Measurements from ENCODE around the gene ADH1B. TPM values are rescaled to one million over a fixed set of nuclear protein-coding genes. Genes with fewer than 3 reads are reported as not detected.

The ADH1B gene
- total and polyA plus RNA-seq, 9 of the 15 experiments (the other 6 are each of a cell fraction or from before 2014, with no cell fraction given), result 0.71 TPM; not detected in 8

- H4K20me1 ChIP-seq (replicated peaks; ENCODE audit: control insufficient read depth, insufficient read depth, low read length), result no peaks in the 10 kb centered on the region
- no peak for ATAC-seq
- intact Hi-C loops (cut with micrococcal nuclease) (no loop called here), in situ Hi-C loops (cut with MboI) (no loop called here)
- ChIA-PET POLR2A (interaction anchor here (0.7 kb wide), 1 partner anchor 12 kb away, joined by 3 read pairs; no protein-coding TSS in a partner anchor), CTCF (ENCODE audit: low intra/inter-chr PET ratio) (interaction anchor here (0.6 kb wide), 1 partner anchor 14 kb away, joined by 5 read pairs; no protein-coding TSS in a partner anchor)
- no peaks in the 10 kb centered on the region for H3K36me3 ChIP-seq (ENCODE audit: control insufficient read depth, insufficient read depth, low read length)
- H3K4me3 ChIP-seq, result no peak overlapping the region
- no peak for TF ChIP-seq HDAC2 (IDR thresholded peaks at IDR 0.05)
- TF ChIP-seq ZNF395 (CRISPR knock-in tag; IDR thresholded peaks at IDR 0.05), result no peak
- H2AFZ ChIP-seq (ENCODE audit: low read depth, low read length), result no peak overlapping the region
- no peak for FAIRE-seq
- no peak overlapping the region for H3K4me2 ChIP-seq (ENCODE audit: insufficient read depth, low read length)
- H3K79me2 ChIP-seq (ENCODE audit: control insufficient read depth, insufficient read depth, low read length), result no peaks in the 10 kb centered on the region
- H3K27ac ChIP-seq (ENCODE audit: extremely low read depth, low read depth, low read length), result no peak overlapping the region
- no TSS peak for BruUV-seq (replicated peaks)
- H3K4me1 ChIP-seq (replicated peaks in 1 of 2; ENCODE audit: control insufficient read depth in 2 of 2, insufficient read depth in 2 of 2, low read length in 2 of 2), result no peaks in the 10 kb centered on the region
- no peaks in the 10 kb centered on the region for H3K27me3 ChIP-seq (ENCODE audit: control insufficient read depth in 2 of 2, insufficient read depth in 2 of 2, low read length in 2 of 2)
- H3K9me1 ChIP-seq (ENCODE audit: control insufficient read depth, insufficient read depth, low read length), result no peaks in the 10 kb centered on the region
- H3K9ac ChIP-seq (ENCODE audit: insufficient read depth in 1 of 2, low read depth in 2 of 2, low read length in 2 of 2), result no peak overlapping the region
- 0% methylated on average over 3 of the region's 3 CpGs for WGBS (ENCODE audit: insufficient coverage, low coverage, missing lambda C conversion rate)
- no peaks in the 10 kb centered on the region for H3K9me3 ChIP-seq (replicated peaks; ENCODE audit: control insufficient read depth, insufficient read depth, low read depth, low read length)
- DNase-seq (ENCODE audit: extremely low read depth in 1 of 4, low spot score in 3 of 4), result no peak
Observed at GRCh38 chr4:99275885-99276284, 45.3 kb downstream of the ADH1B start.

DNA sequence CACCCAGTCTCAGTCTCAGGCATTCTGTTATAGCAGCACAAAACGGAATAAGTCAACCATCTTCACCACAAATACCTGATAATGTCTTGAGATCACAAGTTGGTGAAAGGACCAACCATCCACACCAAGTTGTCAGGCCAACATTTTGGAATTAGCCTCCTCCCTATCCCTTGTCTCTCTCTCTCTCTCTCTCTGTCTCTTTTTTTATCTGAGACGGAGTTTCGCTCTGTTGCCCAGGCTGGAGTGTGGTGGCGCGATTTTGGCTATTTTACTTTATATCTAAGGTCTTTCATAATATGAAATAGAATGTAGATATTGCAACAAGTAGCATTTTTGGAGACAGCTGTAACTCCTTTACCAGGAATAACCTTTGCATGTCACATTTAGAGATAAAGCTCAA, 46.2 kb downstream of the ADH1B start:
- Histone ChIP-seq H3K4me1 (replicated peaks in 1 of 2; ENCODE audit: control insufficient read depth in 2 of 2, insufficient read depth in 2 of 2, low read length in 2 of 2) (no peaks in the 10 kb centered on the region), H3K4me3 (no peak overlapping the region), H2AFZ (ENCODE audit: low read depth, low read length) (no peak overlapping the region), H3K27me3 (ENCODE audit: control insufficient read depth in 2 of 2, insufficient read depth in 2 of 2, low read length in 2 of 2) (no peaks in the 10 kb centered on the region), H3K4me2 (ENCODE audit: insufficient read depth, low read length) (no peak overlapping the region), H3K79me2 (ENCODE audit: control insufficient read depth, insufficient read depth, low read length) (no peaks in the 10 kb centered on the region), H3K36me3 (ENCODE audit: control insufficient read depth, insufficient read depth, low read length) (no peaks in the 10 kb centered on the region), H3K9me1 (ENCODE audit: control insufficient read depth, insufficient read depth, low read length) (no peaks in the 10 kb centered on the region), H3K9ac (ENCODE audit: insufficient read depth in 1 of 2, low read depth in 2 of 2, low read length in 2 of 2) (no peak overlapping the region), H3K27ac (ENCODE audit: extremely low read depth, low read depth, low read length) (no peak overlapping the region), H4K20me1 (replicated peaks; ENCODE audit: control insufficient read depth, insufficient read depth, low read length) (no peaks in the 10 kb centered on the region), H3K9me3 (replicated peaks; ENCODE audit: control insufficient read depth, insufficient read depth, low read depth, low read length) (no peaks in the 10 kb centered on the region)
- in situ Hi-C loops (cut with MboI) (no loop called here), intact Hi-C loops (cut with micrococcal nuclease) (no loop called here)
- BruUV-seq (replicated peaks), result no TSS peak
- TF ChIP-seq ZNF280B (CRISPR knock-in tag; IDR thresholded peaks at IDR 0.05), result no peak
- no peak for TF ChIP-seq MTF1 (CRISPR knock-in tag; IDR thresholded peaks at IDR 0.05; ENCODE audit: borderline replicate concordance)
- no peak for TF ChIP-seq CXXC5 (CRISPR knock-in tag; IDR thresholded peaks at IDR 0.05)
- no peak for TF ChIP-seq POLR2AphosphoS2 (IDR thresholded peaks at IDR 0.05; ENCODE audit: low read length)
- no peak for TF ChIP-seq HNRNPH1 (optimal IDR thresholded peaks at IDR 0.05; ENCODE audit: low read depth, low read length)
- no peak for TF ChIP-seq HDAC3 (IDR thresholded peaks at IDR 0.05; ENCODE audit: borderline replicate concordance, partially characterized antibody)
- TF ChIP-seq ZNF695 (CRISPR knock-in tag; IDR thresholded peaks at IDR 0.05), result no peak
- no peak for TF ChIP-seq PURB (CRISPR knock-in tag; IDR thresholded peaks at IDR 0.05; ENCODE audit: low read depth)
- no peak for TF ChIP-seq FOXK2 (conservative IDR thresholded peaks at IDR 0.05 in 1 of 2, IDR thresholded peaks at IDR 0.05 in 1 of 2; ENCODE audit: low read depth in 2 of 2)
- no peak for TF ChIP-seq CSDE1 (IDR thresholded peaks at IDR 0.05)
- TF ChIP-seq CTBP1 (IDR thresholded peaks at IDR 0.05; ENCODE audit: borderline replicate concordance), result no peak
- FAIRE-seq, result no peak
- POLR2A ChIA-PET, result no interaction called here
- CTCF ChIA-PET (ENCODE audit: low intra/inter-chr PET ratio), result interaction anchor here (0.6 kb wide), 1 partner anchor 906 kb away, joined by 3 read pairs; no protein-coding TSS in a partner anchor
- 0% methylated on average over 5 of the region's 5 CpGs for WGBS (ENCODE audit: insufficient coverage, low coverage, missing lambda C conversion rate)
- no peak for DNase-seq (ENCODE audit: extremely low read depth in 1 of 4, low spot score in 3 of 4)
- no peak for ATAC-seq

All from K562 (cell line).